GM18909 (cell line): ENCODE results near the gene EXOC6B.

Source experiments
- ATAC-seq: cut with Tn5 transposase; IDR thresholded peaks from one replicate; pipeline ENCODE4 v1.9.1; 2021; ENCODE audit warnings: mild to moderate bottlenecking; ENCODE audit not compliant: unreplicated experiment, poor library complexity

EXOC6B gene

DNA sequence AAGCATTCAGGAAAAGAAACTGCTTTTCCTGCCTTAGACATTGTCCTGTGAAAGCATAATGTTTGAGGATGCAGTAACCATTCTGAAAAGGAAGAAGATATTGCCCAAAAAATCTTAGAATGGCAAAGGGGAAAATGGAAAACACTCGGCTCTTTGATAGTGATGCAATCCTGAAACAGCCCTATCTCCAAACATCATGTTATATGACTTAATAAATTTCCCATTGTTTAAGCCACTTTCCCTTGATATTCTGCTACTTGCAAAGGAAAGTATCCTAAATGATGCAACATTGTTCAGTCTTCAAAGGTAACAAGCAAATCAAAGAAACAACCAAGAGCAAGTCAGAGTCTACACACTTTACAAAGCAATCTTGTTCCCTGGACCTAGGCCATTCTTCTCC is 78.5 kb downstream of the EXOC6B start:
- no peak for ATAC-seq

DNA sequence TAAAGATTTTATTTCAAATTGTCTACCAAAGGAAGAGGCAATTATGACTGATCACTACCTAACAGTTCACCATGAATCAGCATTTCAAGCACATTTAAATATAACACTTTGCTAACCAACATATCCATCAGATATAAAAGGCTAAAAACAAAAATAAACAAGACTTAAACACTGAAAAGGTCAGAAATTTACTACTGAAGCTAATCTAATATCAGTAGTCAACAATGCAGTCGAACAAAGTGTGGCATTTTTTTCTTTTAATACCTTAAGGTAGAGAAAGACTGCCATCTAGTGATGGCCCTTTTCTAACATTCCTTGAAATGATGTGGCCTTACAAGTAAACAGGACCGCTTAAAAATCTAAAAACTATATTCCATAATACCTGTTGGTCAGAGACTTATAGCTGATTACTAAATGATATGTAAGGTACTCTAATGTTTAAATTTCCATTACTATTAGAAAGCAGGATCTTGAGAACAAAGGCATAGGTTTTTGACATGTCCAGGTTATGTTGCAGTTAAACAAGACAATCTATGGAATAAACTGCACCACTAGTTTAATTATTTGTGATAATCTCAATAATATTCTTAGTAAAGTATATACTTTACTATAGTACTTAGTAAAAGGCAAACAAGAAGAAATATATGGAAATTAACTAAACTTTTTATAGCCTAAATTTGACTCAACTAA is 80.0 kb downstream of the EXOC6B start:
- ATAC-seq = no peak

DNA sequence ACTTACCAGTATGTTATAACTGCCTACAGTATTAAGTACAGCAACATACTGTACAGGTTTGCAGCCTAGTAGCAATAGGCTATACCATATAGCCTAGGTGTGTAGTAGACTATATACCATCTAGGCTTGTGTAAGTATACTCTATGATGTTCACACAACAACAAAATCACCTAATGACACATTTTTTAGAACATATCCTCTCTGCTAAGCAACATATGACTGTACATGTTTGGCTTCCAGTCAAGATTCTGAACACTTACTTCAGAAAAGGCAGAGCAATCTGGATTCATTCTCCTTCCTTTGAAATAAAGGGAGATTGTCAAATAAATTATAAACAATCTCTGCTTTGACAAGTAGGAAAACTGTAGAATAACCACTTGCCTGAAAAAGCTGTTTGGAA is 81.8 kb downstream of the EXOC6B start:
- no peak for ATAC-seq

DNA sequence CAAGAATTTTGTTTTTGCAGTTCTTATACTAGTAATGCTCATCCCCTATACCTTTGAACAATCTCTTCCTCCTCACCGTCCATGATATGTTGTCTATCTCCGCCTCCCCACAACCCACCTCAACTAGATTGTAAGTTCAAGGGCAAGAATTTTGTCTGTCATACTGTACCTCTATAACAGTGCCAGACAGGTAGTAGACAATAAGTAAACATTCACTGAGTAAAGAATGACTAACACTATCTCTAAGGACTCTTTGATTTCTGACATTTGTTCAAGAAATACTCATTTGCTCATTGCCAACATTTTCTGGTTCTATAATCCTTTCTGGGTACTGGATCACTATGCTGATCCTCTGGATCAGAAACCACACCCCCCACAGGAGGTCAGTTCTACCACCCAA is 82.4 kb downstream of the EXOC6B start:
- ATAC-seq = no peak

DNA sequence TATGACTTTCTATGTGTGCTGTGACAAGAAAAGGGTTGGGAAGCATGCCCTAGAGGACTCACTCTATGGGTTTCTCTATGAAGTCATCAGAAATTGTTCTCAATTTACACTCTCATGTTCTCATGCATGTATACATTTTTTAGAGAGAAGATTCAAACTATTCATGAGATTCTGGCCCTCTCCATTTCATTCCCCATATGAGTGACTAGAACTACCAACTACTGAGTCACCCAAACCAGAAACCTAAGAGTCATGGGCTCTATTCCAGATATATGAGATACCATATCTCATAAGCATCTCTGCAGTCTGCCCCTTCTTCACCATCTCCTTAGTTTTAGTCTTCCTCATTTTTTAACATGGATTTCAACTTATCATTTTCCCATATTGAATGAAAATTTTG is 87.7 kb downstream of the EXOC6B start:
- ATAC-seq = no peak

DNA sequence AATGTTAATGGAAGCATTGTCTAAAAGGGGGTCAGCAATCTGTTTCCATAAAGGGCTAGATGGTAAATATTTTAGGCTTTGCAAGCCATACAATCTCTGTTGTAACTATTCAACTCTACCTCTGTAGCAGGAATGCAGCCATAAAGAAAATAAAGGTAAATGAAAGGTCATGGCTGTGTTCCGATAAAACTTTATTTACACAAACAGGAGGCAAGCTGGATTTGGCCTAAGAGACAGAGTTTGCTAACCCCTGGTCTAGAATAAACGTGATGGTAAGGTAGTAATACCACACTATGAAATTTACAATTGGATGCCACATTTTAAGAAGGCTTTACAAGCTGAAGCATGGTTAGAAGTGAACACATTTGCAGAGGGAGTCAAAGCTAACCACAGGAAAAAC is 91.4 kb downstream of the EXOC6B start:
- ATAC-seq = no peak

DNA sequence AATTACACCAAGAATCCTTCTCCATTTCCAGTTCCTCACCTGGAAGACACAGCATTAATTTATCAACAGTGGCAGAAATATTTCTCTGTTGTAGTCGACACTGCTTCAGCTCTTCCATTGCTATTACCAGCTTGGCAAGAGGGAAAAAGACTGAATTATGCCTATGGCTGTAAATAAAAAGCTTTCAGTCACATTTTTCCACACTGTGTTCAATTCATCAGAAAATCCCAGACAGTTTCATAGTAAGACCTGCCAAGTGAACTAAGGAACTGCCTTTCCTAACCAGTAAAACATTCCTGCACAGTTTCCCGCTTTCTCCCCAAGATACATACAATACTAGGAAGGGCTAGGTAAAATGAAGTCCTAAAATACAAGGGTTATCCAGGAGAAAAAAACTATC is 94.7 kb downstream of the EXOC6B start:
- ATAC-seq = no peak

DNA sequence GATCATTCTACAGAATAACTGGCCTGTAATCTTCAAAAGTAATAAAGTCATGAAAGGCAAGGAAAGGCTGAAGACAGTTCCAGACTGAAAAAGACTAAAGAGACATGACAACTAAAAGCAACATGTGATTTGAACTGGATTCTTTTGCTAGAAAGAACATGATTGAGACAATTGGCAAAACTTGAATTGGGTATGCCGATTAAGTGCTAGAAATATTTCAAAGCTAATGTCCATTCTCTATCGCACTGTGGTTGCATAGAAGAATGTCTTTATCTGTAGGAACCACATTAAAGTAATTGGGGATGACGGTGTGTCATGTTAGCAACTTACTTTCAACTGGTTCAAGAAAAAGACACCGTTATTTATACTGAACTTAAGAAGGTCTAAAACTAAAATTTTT is 98.5 kb downstream of the EXOC6B start:
- no peak for ATAC-seq

DNA sequence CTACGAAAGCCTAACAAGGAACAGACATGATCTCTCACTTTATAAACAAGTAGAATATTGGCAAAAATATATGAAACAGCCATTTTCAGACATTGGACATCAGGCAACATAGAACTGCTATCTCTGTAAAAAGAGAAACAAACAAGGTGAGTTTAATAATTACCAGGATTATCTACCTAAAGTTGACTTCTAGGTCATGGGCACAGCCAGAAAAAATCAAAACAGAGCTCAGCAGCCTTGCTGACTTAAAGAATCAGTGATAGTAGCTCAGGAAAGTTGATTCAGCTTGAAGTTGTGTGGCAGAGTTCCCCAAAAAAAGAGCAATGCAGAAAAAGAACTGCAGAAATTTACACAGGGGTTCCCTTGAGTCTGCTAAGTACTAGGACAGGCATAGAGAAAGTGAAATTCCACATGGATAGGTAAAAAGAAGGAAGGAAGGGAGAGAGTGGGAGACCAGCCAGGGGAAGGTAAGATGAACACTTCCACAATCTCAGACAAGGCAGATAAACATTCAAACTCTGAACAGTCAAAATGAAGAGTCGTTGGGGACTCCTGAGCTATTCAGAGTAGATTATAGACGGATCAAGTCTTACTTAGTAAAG is 102.0 kb downstream of the EXOC6B start:
- ATAC-seq = no peak

DNA sequence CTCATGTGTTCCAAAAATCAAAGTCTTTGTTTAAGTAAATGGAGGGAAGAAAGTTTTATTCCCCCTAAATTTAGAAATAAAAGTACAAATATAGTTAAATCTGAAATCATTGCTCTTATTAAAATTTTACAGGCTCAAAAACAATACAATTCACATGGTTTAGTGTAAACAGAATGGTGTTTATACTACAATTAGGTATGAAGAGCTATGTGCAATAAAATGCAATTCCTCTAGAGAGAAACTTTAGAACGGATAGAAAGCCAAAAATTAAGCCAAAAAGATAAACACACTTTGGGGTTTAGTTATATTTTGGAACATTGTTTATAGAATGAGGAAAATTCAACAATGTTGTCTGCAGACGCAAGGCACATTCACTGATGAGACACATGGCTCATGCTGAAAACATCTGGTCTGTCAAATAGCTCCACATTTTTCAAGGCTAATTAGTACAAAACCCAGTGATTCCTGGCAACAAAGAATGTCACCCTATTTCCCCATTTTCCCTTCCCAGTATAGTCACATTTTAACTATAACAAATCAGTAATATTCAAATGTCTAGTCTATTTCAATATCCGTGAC is 103.3 kb downstream of the EXOC6B start:
- ATAC-seq = no peak

DNA sequence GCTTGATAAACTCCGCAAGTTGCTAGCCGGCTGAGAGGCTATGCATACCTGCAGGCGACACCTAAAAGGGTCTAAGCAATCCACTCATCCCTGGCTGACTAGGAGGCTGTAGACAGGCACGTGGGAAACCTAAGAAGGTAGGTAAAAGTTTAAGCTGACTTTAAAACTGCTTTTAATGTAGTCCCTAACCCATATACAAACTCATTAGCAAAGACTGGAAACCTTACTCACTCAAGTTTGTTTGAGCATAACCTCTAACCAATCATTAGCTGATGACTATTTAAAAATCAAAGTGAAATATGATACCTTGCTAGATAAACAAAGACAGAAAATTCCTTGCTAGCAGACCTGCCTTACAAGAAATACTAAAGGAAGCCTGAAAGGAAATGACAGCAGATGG is 106.4 kb downstream of the EXOC6B start:
- ATAC-seq = no peak

DNA sequence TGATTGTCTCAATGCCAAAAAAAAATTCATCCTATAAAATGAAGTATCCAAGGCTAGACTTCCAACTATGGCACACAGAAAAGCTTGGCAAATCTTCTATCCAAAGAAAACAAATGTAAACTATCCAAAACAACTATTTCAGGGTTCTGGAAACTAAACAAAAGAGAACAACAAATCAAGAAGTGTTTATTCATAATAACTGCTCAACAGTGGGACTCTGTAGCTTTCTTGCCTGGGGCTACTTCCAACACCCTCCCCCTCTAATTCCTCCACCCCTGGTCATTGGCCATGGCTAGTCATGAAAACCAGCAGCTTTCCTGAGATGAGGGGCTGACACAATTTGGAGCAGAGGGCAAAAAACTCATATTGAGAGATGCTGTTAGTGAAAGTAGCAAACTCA is 107.0 kb downstream of the EXOC6B start:
- ATAC-seq = no peak

DNA sequence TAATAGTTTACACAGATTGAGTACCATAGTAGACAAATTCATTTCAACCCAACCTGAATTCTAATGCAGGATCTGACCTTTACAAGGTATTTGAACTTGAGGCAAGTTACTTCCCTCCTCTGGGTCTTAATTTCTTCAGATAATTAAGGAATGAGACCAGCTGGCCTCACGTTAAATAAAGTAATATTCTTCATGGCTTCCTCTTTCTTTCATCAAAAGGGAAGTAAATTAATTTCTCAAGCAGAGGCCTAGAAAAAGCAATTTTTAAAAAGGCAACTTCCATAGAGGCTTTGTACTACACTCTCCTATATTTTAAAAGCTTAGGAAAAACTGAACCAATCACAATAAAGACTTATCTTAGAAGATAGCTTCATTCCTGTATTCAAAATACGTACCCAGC is 109.2 kb downstream of the EXOC6B start:
- no peak for ATAC-seq

DNA sequence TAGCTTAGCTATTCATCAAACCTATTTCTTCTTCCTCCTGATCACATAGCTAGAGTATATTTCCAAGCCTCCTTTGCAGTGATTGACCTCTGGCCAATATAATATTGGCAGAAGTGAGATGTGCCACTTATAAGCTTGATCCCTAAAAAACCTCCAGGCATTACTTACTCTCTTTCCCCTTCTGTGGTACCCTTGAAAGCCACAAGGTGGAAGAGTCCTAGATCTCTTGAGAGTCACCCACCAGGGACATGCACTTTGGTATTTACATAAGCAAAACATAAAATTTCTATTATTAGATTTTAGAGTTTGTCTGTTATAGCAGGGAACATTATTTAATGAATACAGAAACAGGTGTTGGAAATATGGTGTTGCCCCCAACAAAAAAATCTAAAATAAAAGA is 112.0 kb downstream of the EXOC6B start:
- no peak for ATAC-seq

DNA sequence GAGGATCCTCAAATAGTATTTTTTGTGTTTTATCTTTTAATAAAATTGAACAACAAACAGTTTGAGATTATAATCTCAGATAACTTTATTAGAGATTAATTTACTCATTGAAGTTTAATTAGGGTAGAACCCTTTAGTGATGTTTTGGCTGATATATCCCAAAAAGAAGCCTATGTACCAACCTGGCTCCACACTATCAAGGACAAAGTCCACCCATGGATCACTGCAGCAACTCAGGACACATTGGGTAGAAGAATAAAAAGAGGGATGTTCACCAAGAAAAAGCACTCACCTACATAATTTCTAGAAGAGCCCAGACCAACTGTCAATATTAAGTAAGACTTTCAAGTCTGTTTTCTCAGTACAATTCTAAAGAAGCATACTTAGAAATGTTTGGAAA is 112.9 kb downstream of the EXOC6B start:
- ATAC-seq = no peak

DNA sequence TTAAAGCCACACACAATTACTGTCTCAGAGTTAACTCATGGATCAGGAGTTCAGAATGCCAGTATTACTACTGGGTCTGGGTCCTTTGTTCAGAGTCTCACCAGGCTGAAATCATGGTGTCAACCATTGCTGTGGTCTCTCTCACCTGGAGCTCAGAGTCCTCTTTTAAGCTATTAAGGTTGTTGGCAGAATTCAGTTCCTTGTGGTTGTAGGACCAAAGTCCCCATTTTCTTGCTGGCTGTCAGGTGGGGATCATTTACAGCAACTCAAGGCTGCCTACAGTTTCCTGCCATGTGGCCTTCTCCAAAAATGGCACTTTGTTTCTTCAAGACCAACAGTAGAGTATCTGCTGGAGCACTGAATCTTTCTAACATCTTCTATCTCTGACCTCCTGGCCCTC is 113.5 kb downstream of the EXOC6B start:
- ATAC-seq = no peak

DNA sequence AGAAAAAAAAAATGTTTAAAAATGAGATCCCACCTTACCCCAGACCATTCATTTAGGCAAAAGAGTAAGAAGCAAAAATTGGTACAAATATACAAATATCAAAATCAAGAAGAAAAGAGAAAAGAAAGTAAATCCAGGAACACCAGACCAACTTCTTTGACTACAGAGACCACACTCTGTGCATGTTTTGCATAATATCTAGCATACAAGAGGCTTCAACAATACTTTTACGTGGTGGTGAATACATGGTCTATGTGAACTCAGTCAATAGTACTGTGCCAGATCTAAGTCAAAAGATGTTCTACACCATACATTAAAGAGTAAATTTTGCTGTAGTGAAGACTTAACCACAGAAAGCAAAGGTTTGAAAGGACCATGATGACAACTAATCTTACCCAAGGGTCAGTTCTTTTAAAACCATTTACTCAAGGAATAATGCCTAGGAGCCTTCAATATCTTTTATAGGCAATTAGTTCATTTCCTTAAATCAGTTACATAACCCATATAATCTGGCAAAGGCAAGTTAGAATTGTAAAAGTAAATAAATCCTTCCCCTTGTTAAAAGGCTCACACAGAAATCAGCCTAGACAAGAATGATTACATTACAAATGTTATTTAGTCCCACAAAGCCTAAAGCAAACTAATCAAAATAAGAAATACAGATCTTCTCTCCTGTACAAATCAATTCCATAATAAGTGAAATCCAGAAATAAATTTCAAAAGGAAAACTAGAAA is 115.2 kb downstream of the EXOC6B start:
- ATAC-seq = no peak

DNA sequence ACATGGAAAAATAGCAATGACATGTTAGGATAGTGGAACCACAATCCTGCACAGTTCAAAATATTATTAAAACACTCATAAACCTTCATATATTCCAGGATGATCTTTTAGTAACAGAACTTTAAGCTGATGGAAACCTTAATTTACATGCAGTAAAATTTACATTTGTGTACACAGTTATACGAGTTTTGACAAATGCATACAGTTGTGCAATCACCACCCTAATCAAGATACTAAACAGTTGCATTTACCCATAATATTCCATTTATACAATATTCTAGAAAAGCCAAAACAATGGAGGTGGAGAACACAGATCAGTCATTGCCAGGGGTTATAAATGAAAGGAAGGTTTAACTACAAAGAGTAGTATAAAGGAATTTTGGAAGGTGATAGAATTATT is 117.6 kb downstream of the EXOC6B start:
- no peak for ATAC-seq

DNA sequence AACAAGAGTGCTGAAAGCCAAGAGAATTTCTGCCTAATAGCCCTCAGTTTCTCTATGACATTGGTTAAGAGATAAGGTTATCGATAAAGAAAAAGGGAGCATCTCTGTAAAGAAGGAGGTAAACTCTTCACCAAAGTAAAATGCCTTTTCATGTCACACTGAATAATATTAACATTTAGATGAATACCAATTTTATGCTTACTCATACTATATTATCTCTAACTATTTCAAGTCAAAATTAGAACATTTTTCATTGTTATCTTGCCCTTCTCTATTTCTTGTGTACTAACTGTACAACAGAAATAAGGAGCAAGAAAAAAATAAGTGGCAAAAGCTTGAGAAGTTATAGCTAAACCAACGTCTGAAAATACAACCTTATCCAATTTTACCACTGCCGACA is 127.5 kb downstream of the EXOC6B start:
- no peak for ATAC-seq

DNA sequence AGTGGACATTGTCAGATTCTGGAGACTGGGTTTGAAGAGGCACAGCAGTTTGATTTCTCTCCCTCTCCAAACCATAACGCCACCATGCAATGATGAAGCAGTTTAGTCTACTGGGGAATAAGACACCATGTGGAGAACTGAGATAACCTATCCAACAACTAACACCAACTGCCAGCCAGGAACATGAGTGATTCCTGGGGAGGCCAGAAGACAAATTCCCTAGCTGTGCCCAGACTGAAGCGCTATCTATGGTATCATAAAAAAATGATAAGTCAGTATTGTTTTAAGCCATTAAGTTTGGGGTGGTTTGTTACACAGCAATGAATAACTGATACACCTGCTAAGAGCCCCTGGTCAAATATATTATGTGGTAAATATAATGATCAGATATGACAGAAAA is 129.3 kb downstream of the EXOC6B start:
- ATAC-seq = no peak

DNA sequence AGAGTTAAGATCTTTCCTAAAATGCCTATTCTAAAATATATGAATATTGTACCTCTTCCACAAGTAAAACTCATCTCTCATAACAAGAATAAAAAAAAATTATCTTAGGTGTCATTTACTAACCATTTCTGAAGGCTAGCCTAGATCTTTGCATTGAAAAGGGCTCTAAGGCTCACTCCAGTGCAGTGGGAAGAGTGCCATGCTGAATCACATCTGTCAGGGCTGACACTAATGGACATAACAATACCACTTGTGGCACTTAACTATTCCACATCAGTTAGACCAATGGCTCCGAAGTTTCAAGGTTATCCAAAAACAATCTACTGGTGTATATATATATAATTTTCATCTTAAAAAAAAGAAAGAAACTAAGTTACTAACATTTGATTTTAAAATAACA is 130.2 kb downstream of the EXOC6B start:
- no peak for ATAC-seq
